ENCODE data around the gene RAD51B.

GRCh38 chr14:68674538-68675232, 855.1 kb downstream of the RAD51B start:
- TF ChIP-seq CTCF (IDR thresholded peaks at IDR 0.05) (no peak), POLR2AphosphoS5 (IDR thresholded peaks at IDR 0.05) (no peak), POLR2A (IDR thresholded peaks at IDR 0.05) (no peak)
